ENCODE data around the gene ULK4. TPM values are rescaled to one million over a fixed set of nuclear protein-coding genes. Genes with fewer than 3 reads are reported as not detected.

ULK4 gene
- total and polyA plus RNA-seq, 2 donors (not counting 1 experiment from before 2014, with no cell fraction given): 9.1 to 9.7 TPM

DNA sequence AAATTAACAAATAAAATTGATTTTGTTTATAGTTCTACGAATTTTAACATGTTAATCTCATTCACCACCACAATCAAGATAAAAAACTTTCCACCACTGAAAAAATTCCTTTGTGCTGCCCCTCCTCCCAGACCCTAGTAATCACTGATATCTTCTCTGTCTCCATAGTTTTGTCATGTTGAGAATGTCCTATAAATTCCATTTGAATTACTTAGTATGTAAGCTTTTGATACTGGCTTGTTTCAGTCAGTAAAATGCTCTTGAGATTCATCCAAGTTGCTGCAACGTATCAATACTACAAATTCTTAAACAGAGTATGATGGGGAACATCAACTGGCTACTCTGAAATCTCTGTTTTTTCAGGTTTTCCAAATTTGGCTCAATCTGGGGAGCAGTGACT is 633.0 kb downstream of the ULK4 start:
- Histone ChIP-seq H2AFZ (ENCODE audit: low read length) (no peak overlapping the region), H3K27ac (ENCODE audit: insufficient read depth, low read length) (no peak overlapping the region), H4K20me1 (ENCODE audit: control insufficient read depth, extremely low read depth, insufficient read depth, low read length) (no peaks in the 10 kb centered on the region), H3K79me2 (ENCODE audit: control insufficient read depth, insufficient read depth, low read length) (no peaks in the 10 kb centered on the region), H3K9me3 (ENCODE audit: control insufficient read depth, insufficient read depth, low read depth, low read length) (no peaks in the 10 kb centered on the region), H3K9ac (ENCODE audit: insufficient read depth, low read length) (no peak overlapping the region), H3K27me3 (ENCODE audit: control insufficient read depth, insufficient read depth, low read length) (no peaks in the 10 kb centered on the region), H3K4me2 (ENCODE audit: extremely low read depth, insufficient read depth, low read length) (no peak overlapping the region), H3K4me3 (replicated peaks in 1 of 4; ENCODE audit: control extremely low read depth in 1 of 4, insufficient read depth in 1 of 4, low read depth in 3 of 4, low read length in 4 of 4) (no peak overlapping the region), H3K36me3 (ENCODE audit: control insufficient read depth, insufficient read depth, low read length) (no peaks in the 10 kb centered on the region), H3K4me1 (ENCODE audit: control insufficient read depth, extremely low read depth, insufficient read depth, low read length) (no peaks in the 10 kb centered on the region)
- peak; percentile 27 to 67 for DNase-seq (ENCODE audit: low read depth in 2 of 2)
- no peak for TF ChIP-seq EZH2 (IDR thresholded peaks at IDR 0.05; ENCODE audit: low read length, missing control alignments)
- TF ChIP-seq, protein P1, sequence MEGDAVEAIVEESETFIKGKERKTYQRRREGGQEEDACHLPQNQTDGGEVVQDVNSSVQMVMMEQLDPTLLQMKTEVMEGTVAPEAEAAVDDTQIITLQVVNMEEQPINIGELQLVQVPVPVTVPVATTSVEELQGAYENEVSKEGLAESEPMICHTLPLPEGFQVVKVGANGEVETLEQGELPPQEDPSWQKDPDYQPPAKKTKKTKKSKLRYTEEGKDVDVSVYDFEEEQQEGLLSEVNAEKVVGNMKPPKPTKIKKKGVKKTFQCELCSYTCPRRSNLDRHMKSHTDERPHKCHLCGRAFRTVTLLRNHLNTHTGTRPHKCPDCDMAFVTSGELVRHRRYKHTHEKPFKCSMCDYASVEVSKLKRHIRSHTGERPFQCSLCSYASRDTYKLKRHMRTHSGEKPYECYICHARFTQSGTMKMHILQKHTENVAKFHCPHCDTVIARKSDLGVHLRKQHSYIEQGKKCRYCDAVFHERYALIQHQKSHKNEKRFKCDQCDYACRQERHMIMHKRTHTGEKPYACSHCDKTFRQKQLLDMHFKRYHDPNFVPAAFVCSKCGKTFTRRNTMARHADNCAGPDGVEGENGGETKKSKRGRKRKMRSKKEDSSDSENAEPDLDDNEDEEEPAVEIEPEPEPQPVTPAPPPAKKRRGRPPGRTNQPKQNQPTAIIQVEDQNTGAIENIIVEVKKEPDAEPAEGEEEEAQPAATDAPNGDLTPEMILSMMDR (conservative IDR thresholded peaks at IDR 0.05 in 1 of 2, IDR thresholded peaks at IDR 0.05 in 1 of 2; ENCODE audit: low read depth in 1 of 2, low read length in 2 of 2): no peak

GRCh38 chr3:41327718-41328117 is 634.2 kb downstream of the ULK4 start:
- H3K9ac ChIP-seq (ENCODE audit: insufficient read depth, low read length): no peak overlapping the region
- TF ChIP-seq, protein P1 (conservative IDR thresholded peaks at IDR 0.05 in 1 of 2, IDR thresholded peaks at IDR 0.05 in 1 of 2; ENCODE audit: low read depth in 1 of 2, low read length in 2 of 2): no peak
- no peak for TF ChIP-seq EZH2 (IDR thresholded peaks at IDR 0.05; ENCODE audit: low read length, missing control alignments)
- H4K20me1 ChIP-seq (ENCODE audit: control insufficient read depth, extremely low read depth, insufficient read depth, low read length): no peaks in the 10 kb centered on the region
- H3K36me3 ChIP-seq (ENCODE audit: control insufficient read depth, insufficient read depth, low read length): no peaks in the 10 kb centered on the region
- no peak overlapping the region for H3K4me3 ChIP-seq (replicated peaks in 1 of 4; ENCODE audit: control extremely low read depth in 1 of 4, insufficient read depth in 1 of 4, low read depth in 3 of 4, low read length in 4 of 4)
- no peak overlapping the region for H3K4me2 ChIP-seq (ENCODE audit: extremely low read depth, insufficient read depth, low read length)
- H3K9me3 ChIP-seq (ENCODE audit: control insufficient read depth, insufficient read depth, low read depth, low read length): no peaks in the 10 kb centered on the region
- DNase-seq (ENCODE audit: low read depth in 2 of 2): peak; percentile 55 to 83
- no peaks in the 10 kb centered on the region for H3K4me1 ChIP-seq (ENCODE audit: control insufficient read depth, extremely low read depth, insufficient read depth, low read length)
- H2AFZ ChIP-seq (ENCODE audit: low read length): no peak overlapping the region
- H3K27me3 ChIP-seq (ENCODE audit: control insufficient read depth, insufficient read depth, low read length): no peaks in the 10 kb centered on the region
- no peak overlapping the region for H3K27ac ChIP-seq (ENCODE audit: insufficient read depth, low read length)
- H3K79me2 ChIP-seq (ENCODE audit: control insufficient read depth, insufficient read depth, low read length): no peaks in the 10 kb centered on the region

DNA sequence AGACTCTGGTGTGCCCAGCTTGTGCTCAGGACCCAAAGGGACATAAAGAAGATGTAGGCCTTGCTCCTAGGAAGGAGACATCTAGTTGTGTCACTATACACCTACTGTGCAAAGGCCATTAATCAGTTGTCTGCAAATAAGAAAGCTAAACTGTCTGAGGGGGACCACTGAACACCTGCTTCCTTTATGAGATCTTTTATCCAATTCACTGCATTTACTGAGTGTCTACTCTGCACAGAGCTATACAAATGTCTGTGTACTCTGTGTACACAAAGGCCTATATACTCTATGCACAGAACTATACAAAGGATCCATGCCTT is 637.8 kb downstream of the ULK4 start:
- no peak for DNase-seq (ENCODE audit: low read depth in 2 of 2)
- Histone ChIP-seq H3K27me3 (ENCODE audit: control insufficient read depth, insufficient read depth, low read length) (no peaks in the 10 kb centered on the region), H3K4me1 (ENCODE audit: control insufficient read depth, extremely low read depth, insufficient read depth, low read length) (no peaks in the 10 kb centered on the region), H3K9me3 (ENCODE audit: control insufficient read depth, insufficient read depth, low read depth, low read length) (no peaks in the 10 kb centered on the region), H3K4me2 (ENCODE audit: extremely low read depth, insufficient read depth, low read length) (no peak overlapping the region), H2AFZ (ENCODE audit: low read length) (no peak overlapping the region), H3K9ac (ENCODE audit: insufficient read depth, low read length) (no peak overlapping the region), H3K27ac (ENCODE audit: insufficient read depth, low read length) (no peak overlapping the region), H3K4me3 (replicated peaks in 1 of 4; ENCODE audit: control extremely low read depth in 1 of 4, insufficient read depth in 1 of 4, low read depth in 3 of 4, low read length in 4 of 4) (no peak overlapping the region), H3K79me2 (ENCODE audit: control insufficient read depth, insufficient read depth, low read length) (no peaks in the 10 kb centered on the region), H4K20me1 (ENCODE audit: control insufficient read depth, extremely low read depth, insufficient read depth, low read length) (no peaks in the 10 kb centered on the region), H3K36me3 (ENCODE audit: control insufficient read depth, insufficient read depth, low read length) (no peaks in the 10 kb centered on the region)
- no peak for TF ChIP-seq EZH2 (IDR thresholded peaks at IDR 0.05; ENCODE audit: low read length, missing control alignments)
- TF ChIP-seq, protein P1 (conservative IDR thresholded peaks at IDR 0.05 in 1 of 2, IDR thresholded peaks at IDR 0.05 in 1 of 2; ENCODE audit: low read depth in 1 of 2, low read length in 2 of 2): no peak
